HG03565 (cell line): ENCODE measurements around the gene RNF207.
"Not testable (repeated sequence)": the region's sequence is repeated elsewhere in the genome, so short reads cannot be mapped to it uniquely, and the experiment has no call there.

ENCODE experiments used
- ATAC-seq: cut with Tn5 transposase; IDR thresholded peaks from one replicate; pipeline ENCODE4 v1.9.1; 2021; ENCODE audit warnings: mild to moderate bottlenecking, moderate library complexity; ENCODE audit not compliant: unreplicated experiment

The RNF207 gene

GRCh38 chr1:6199298-6200187, 6.4 kb upstream of the RNF207 start, which contains the start of gene RPL22:
TSS of gene RPL22 (minus strand) at chr1:6199595. CDS start at chr1:6199573, 22 bp downstream.
- ATAC-seq = peak; percentile 87

GRCh38 chr1:6200188-6200809, 5.6 kb upstream of the RNF207 start:
- ATAC-seq = no peak

- ATAC-seq = no peak
These were observed 3.7 kb upstream of the RNF207 start for GRCh38 chr1:6202256-6202655.

GRCh38 chr1:6206520-6206855, 569 bp downstream of the RNF207 start:
- no peak for ATAC-seq

GRCh38 chr1:6207075-6207885, 1.4 kb downstream of the RNF207 start:
- no peak for ATAC-seq

GRCh38 chr1:6207921-6208320, 2.0 kb downstream of the RNF207 start:
- no peak for ATAC-seq

GRCh38 chr1:6208723-6209660, 3.1 kb downstream of the RNF207 start:
- ATAC-seq = no peak

GRCh38 chr1:6209661-6210580, 4.0 kb downstream of the RNF207 start:
- no peak for ATAC-seq

GRCh38 chr1:6210591-6211355, 4.9 kb downstream of the RNF207 start:
- ATAC-seq = no peak

GRCh38 chr1:6211731-6212130, 5.8 kb downstream of the RNF207 start:
- ATAC-seq = no peak

- no peak for ATAC-seq
These were observed 6.5 kb downstream of the RNF207 start for GRCh38 chr1:6212193-6212959.

GRCh38 chr1:6218375-6219164, 12.7 kb downstream of the RNF207 start:
- no peak for ATAC-seq

GRCh38 chr1:6219641-6220040, 13.7 kb downstream of the RNF207 start:
- not testable (repeated sequence) for ATAC-seq

- no peak for ATAC-seq
These were observed 14.3 kb downstream of the RNF207 start for GRCh38 chr1:6220236-6220635.

- no peak for ATAC-seq
These were observed 15.4 kb downstream of the RNF207 start for GRCh38 chr1:6221210-6221784.

- no peak for ATAC-seq
These were observed 16.7 kb downstream of the RNF207 start for GRCh38 chr1:6222636-6223035.

- ATAC-seq = no peak
These were observed 17.7 kb downstream of the RNF207 start for GRCh38 chr1:6223617-6224016.
